Esophagus muscularis mucosa (tissue), 4 donors: ENCODE data around the gene SLC30A2. TPM values are rescaled to one million over a fixed set of nuclear protein-coding genes. Genes with fewer than 3 reads are reported as not detected.

Experiments
- DNase-seq: peaks from one replicate; pipeline ENCODE4 v3.0.0-alpha.2; 2017; ENCODE audit errors: extremely low spot score
- H3K27ac ChIP-seq, 4 donors: fragments of 200-600 bp; sonication (generic); replicated peaks in 1 of 4; 1 replicate in 3 of 4; 2 replicates in 1 of 4; pipeline ENCODE4 v1.5.1; 2016 to 2019; ENCODE audit warnings: mild to moderate bottlenecking in 1 of 4
- H3K27me3 ChIP-seq, 4 donors: fragments of 200-600 bp; sonication (generic); one replicate each; pipeline versions ENCODE4 v1.5.1 to v1.6.0; 2016 to 2019
- H3K36me3 ChIP-seq, 4 donors: fragments of 200-600 bp; sonication (generic); one replicate each; pipeline ENCODE4 v1.5.1; 2016 to 2019
- H3K4me1 ChIP-seq, 4 donors: fragments of 200-600 bp; sonication (generic); one replicate each; pipeline ENCODE4 v1.5.1; 2016 to 2019
- H3K4me3 ChIP-seq, 4 donors: fragments of 200-600 bp; sonication (generic); 1 replicate in 2 of 4; 2 replicates in 2 of 4; pipeline ENCODE4 v1.5.1; 2016 to 2019; ENCODE audit warnings: mild to moderate bottlenecking in 4 of 4, moderate library complexity in 1 of 4
- H3K9me3 ChIP-seq, 4 donors: fragments of 200-600 bp; sonication (generic); 1 replicate in 3 of 4; 2 replicates in 1 of 4; pipeline ENCODE4 v1.5.1; 2016 to 2019
- EP300 ChIP-seq: sonication (generic); formaldehyde crosslinking; IDR thresholded peaks from one replicate; pipeline ENCODE4 v1.6.1; 2017; ENCODE audit warnings: antibody characterized with exemption
- POLR2A ChIP-seq: fragments of 450-650 bp; IDR thresholded peaks from one replicate; pipeline ENCODE4 v1.6.1; 2017; ENCODE audit warnings: antibody characterized with exemption, moderate library complexity, mild to moderate bottlenecking, low read depth
- POLR2AphosphoS5 ChIP-seq, 2 donors: sonication (generic); formaldehyde crosslinking; IDR thresholded peaks; one replicate each; pipeline ENCODE4 v1.6.1; 2017; ENCODE audit warnings: antibody characterized with exemption in 2 of 2
- WGBS: methylation state at CpG from one replicate; pipeline ENCODE4 v1.1.5; 2018; 5-methylcytosine and 5-hydroxymethylcytosine counted together
- intact Hi-C: fragments of 100-400 bp; cut with DNase I; formaldehyde crosslinking; loops from one replicate; pipeline ENCODE4 v1.15.1; 2023
- total RNA-seq, 4 donors: library from RNA; depleted of rRNA; stranded (reverse); fragments of >200 nt; gene quantifications; one replicate each; pipeline versions ENCODE4 v1.1.0 to v1.2.1, GENCODE V29; 2016
- TF ChIP-seq, protein P1 (sequence below), 3 experiments: fragments of 200-600 bp in 2 of 3; fragments of 450-650 bp in 1 of 3; sonication (generic) in 2 of 3; IDR thresholded peaks; one replicate each; pipeline ENCODE4 v1.5.1; 2017 to 2019; ENCODE audit warnings: antibody characterized with exemption in 3 of 3, mild to moderate bottlenecking in 2 of 3, moderate library complexity in 1 of 3

Gene SLC30A2
- total RNA-seq, 4 donors from 2014 or later, result 0.17 TPM; not detected in 3

DNA sequence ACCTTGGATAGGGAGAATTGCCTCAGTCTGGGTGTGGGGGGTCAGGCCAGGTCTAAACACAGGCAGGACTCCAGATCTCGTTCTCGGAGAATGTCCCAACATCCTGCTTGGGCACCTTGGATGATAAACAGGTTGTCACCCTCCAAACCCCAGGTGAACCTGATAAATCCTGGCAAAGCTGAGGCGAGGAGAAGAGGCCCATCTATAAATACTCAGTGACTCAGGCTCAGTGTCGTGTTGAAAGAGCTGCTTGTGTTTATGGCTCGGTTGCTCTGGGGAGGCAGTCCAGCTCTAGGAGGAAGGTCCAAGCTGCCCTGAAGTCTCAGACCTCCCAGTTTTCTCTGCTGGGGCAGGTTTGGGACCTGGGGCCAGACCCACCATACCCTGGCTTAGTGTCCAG, 37.3 kb upstream of the SLC30A2 start:
- no peaks in the 10 kb centered on the region for H3K36me3 ChIP-seq
- no peak overlapping the region for H3K4me3 ChIP-seq

DNA sequence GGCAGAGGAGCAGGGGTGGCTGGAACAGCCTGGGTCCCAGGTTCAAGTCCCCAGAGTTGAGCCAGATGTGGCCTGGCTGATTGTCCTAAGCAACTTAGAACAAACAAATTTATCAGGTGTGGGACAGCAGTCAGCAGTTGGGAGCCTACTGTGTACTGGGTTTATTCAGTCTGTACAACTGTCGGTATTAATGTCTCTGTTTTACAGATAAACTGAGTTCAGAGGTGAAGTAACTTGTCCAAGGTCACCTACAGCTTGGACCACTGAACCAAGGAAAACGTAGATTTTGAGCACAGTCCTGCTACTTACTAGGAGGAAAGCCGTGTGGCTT, 36.1 kb upstream of the SLC30A2 start:
- no peak for DNase-seq
- intact Hi-C loops, result no loop called here

More for the DNA sequence above, 37.3 kb upstream of the SLC30A2 start:
- intact Hi-C loops, result no loop called here
- Histone ChIP-seq H3K27me3 (peaks cover 0 to 34% (median 2%) of the 10 kb centered on the region in 4 donors), H3K4me1 (peaks cover 0 to 4% (median 0%) of the 10 kb centered on the region in 4 donors), H3K27ac (no peak overlapping the region), H3K9me3 (no peaks in the 10 kb centered on the region)
- 60% methylated on average over 5 of the region's 5 CpGs for WGBS
- TF ChIP-seq POLR2AphosphoS5 (IDR thresholded peaks at IDR 0.05) (no peak), POLR2A (no peak), EP300 (no peak)
- TF ChIP-seq, protein P1, sequence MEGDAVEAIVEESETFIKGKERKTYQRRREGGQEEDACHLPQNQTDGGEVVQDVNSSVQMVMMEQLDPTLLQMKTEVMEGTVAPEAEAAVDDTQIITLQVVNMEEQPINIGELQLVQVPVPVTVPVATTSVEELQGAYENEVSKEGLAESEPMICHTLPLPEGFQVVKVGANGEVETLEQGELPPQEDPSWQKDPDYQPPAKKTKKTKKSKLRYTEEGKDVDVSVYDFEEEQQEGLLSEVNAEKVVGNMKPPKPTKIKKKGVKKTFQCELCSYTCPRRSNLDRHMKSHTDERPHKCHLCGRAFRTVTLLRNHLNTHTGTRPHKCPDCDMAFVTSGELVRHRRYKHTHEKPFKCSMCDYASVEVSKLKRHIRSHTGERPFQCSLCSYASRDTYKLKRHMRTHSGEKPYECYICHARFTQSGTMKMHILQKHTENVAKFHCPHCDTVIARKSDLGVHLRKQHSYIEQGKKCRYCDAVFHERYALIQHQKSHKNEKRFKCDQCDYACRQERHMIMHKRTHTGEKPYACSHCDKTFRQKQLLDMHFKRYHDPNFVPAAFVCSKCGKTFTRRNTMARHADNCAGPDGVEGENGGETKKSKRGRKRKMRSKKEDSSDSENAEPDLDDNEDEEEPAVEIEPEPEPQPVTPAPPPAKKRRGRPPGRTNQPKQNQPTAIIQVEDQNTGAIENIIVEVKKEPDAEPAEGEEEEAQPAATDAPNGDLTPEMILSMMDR (IDR thresholded peaks at IDR 0.05), result no peak
- DNase-seq, result no peak

DNA sequence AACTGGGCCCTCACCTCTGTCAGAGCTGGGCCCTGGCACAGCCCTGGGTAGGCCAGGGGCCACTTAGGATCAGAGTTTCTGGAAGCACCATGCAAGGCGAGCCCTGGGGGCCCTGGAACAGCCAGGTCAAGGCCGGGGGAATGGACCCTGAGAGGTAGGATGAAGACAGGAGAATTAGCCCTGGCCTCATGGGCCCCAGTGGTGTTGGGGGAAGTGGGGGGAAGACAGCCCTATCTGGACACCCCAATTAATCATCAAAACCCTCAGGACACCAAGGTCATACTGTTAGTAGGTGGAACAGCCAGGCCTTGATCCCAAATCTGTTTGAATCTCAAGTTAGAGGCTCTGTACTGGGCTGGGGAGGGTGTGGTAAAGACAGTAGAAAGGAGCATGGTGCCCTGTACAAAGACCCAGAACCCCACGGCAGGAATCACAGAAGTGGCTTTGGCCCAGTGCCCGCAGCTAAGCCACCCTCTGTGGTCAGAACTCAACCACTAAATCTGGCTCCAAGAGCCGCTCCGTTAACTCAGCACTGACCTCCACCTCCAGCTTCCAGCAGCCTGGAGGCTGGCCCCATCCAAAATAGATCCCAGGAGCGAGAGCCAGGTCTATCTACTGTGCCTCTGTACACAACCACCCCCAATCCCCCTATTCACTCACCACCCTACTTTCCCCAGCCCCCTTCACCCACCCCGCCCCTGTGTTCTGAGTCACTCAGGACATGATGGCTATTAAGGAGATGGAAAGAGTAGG, 35.5 kb upstream of the SLC30A2 start:
- no peak for DNase-seq
- H3K36me3 ChIP-seq, result no peaks in the 10 kb centered on the region
- 83% methylated on average over 8 of the region's 8 CpGs for WGBS
- intact Hi-C loops, result no loop called here
- peaks cover 0 to 4% (median 0%) of the 10 kb centered on the region in 4 donors for H3K4me1 ChIP-seq
- H3K27ac ChIP-seq, result no peak overlapping the region
- no peaks in the 10 kb centered on the region for H3K9me3 ChIP-seq
- H3K27me3 ChIP-seq, result peaks cover 0 to 33% (median 2%) of the 10 kb centered on the region in 4 donors
- no peak for TF ChIP-seq POLR2A
- H3K4me3 ChIP-seq, result no peak overlapping the region

More for the DNA sequence above, 36.1 kb upstream of the SLC30A2 start:
- whole genome bisulfite sequencing, result 82% methylated on average over 3 of the region's 3 CpGs
- TF ChIP-seq POLR2AphosphoS5 (IDR thresholded peaks at IDR 0.05), result no peak
- TF ChIP-seq POLR2A, result no peak
- TF ChIP-seq EP300, result no peak
- TF ChIP-seq, protein P1 (IDR thresholded peaks at IDR 0.05), result no peak
- no peaks in the 10 kb centered on the region for H3K9me3 ChIP-seq
- peaks cover 0 to 30% (median 2%) of the 10 kb centered on the region in 4 donors for H3K27me3 ChIP-seq
- H3K4me3 ChIP-seq, result no peak overlapping the region
- peaks cover 0 to 4% (median 0%) of the 10 kb centered on the region in 4 donors for H3K4me1 ChIP-seq
- no peak overlapping the region for H3K27ac ChIP-seq
- H3K36me3 ChIP-seq, result no peaks in the 10 kb centered on the region

DNA sequence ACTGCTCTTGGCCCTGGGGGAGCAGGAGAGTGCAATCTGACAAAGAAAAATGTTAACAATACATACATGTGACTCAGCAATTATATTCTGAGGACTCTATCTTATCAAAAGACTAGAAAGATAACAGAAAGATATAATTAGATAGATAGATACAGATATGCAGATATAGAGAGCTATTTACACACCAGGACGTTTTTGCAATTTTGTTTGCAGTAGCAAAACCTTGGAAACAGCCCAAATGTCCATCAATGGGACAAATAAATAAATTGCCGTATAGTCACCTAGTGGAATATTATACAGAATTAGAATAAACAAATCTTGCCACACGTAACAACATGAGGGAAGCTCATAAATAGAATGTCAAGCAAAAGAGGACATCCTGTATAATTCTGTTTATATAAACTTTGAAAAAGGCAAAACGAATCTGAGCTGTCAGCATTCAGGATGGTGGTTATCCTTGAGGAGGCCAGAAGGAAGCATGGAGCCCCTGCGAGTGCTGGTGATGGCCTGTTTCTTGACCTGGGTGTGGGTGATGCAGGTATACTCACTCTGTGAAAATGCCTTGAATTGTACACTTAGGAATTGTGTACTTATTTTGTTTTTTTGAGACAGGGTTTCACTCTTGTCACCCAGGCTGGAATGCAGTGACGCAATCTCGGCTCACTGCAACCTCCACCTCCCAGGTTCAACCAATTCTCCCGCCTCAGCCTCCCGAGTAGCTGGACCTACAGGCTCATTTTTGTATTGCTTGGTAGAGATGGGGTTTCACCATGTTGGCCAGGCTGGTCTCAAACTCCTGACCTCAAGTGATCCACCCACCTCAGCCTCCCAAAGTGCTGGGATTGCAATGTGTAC, 34.3 kb upstream of the SLC30A2 start:
- intact Hi-C loops, result no loop called here
- 67% methylated on average over 9 of the region's 9 CpGs for WGBS
- Histone ChIP-seq H3K4me1 (peaks cover 0 to 4% (median 0%) of the 10 kb centered on the region in 4 donors), H3K27me3 (peaks cover 0 to 36% (median 0%) of the 10 kb centered on the region in 4 donors), H3K9me3 (no peaks in the 10 kb centered on the region), H3K27ac (no peak overlapping the region), H3K4me3 (no peak overlapping the region), H3K36me3 (no peaks in the 10 kb centered on the region)
- no peak for DNase-seq
- no peak for TF ChIP-seq POLR2A
- TF ChIP-seq, protein P1 (IDR thresholded peaks at IDR 0.05), result no peak
- no peak for TF ChIP-seq POLR2AphosphoS5 (IDR thresholded peaks at IDR 0.05)
- TF ChIP-seq EP300, result no peak

DNA sequence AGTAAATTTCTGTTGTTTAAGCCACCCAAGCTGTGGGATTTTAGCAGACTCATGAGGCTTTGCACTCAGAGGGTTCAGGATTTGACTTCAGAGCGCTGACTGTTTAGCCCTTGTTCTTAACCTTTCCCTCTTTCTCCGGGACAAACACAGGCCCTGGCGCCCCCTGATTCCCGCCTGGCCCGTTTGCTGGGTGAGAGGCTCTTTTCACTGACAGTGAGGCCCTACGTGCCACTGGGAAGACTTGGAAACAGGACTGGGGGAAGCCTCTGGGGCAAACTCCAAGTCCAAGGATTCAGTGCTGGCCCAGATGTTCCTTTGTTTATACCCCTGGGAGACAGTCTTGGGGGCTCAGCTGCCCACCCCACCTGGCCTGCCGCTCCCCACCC, 33.3 kb upstream of the SLC30A2 start:
- Histone ChIP-seq H3K9me3 (no peaks in the 10 kb centered on the region), H3K4me3 (no peak overlapping the region), H3K27ac (no peak overlapping the region), H3K4me1 (peaks cover 0 to 4% (median 0%) of the 10 kb centered on the region in 4 donors), H3K27me3 (peaks cover 0 to 36% (median 0%) of the 10 kb centered on the region in 4 donors), H3K36me3 (no peaks in the 10 kb centered on the region)
- intact Hi-C loops, result no loop called here
- WGBS, result 63% methylated on average over 7 of the region's 7 CpGs
- no peak for DNase-seq
- TF ChIP-seq POLR2AphosphoS5 (IDR thresholded peaks at IDR 0.05) (no peak), EP300 (no peak), POLR2A (no peak)
- TF ChIP-seq, protein P1 (IDR thresholded peaks at IDR 0.05), result no peak
